Urothelium cell line (cell line): Measurements from ENCODE around the gene HDGF.

Experiments
- DNase-seq: peaks from one replicate; pipeline ENCODE4 v3.0.0; 2011; ENCODE audit warnings: low spot score, mixed read lengths
- FAIRE-seq: peaks from 2 replicates; lab custom pipeline; 2011; peaks lifted over from hg19 to GRCh38; lab: Jason Lieb, UNC

The HDGF gene

DNA sequence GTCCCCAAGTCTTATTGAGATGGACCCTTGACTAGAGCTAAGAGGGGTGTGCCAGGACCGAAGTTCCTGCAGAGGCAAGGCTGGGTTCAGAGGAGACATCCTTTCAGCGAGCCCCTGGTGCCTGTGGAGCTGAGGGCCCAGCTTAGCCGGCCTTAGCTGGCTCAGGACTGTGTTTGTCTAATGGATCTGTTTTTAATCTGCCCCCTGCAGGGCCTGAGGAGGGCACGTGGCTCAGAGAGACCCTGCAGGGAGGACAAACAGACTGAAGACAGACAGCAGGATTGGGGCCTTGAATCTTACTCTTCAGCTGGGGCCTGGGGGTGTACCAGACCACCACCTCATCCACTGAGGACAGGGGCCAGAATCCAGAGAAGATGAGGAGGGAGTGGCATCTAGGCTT, 47.7 kb downstream of the HDGF start:
- DNase-seq (no peak), FAIRE-seq (no peak)

DNA sequence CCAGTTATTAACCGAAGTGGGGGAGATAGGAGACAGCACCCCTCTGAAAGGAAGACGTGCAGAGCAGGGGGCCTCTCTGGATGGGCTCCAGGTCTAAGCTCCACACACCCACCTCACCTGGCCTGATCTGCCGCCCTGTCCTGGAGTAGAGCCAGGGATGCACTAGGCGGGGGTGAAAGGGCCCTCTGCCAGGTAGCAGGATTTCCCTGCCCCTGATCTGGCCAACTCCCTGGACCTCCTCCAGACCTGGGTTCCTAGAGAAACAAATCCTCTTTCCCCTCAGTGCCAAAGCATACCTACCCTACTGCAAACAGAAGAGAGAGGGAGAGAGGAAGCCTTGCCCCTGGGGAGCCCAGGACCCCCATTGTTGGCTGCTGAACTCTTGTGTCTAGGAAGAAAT, 48.1 kb downstream of the HDGF start:
- DNase-seq (no peak), FAIRE-seq (no peak)

DNA sequence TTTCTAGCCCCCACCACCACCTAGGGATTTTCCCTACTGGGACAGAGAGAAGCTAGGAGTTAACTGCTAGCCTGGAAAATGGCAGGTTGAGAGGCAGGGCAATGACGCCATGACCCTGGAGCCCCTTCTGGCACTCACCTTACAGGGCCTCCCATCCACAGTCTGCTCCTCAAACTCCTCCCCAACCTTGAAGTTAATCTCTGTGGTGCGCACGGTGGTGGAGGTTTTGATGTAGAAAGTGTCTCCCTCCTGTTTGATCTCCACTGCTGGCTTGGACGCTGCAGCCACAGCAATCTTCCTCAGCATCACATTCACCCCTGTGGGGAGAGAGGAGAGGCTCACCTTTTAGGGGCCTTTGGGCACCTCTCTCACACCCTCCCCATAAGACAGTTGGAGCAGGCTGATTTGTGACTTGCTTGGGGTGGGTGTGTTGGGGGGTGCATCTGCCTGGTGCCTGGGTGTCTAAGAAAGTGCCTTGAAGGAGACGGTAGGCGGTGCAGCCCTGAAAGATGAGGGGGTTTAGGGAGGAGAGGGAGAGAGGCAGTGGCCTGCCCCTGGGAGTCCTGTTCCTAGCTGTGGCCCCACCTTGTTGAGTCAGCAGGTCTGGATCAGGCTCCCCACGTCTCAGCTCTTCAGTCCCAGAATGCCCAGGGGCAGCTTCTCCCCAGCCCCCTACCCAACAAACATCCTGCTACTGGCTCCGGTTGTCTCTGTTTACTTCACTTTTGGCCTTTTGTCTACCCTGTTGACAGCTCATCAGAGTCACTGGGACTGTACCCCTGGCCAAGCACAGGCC, 50.5 kb downstream of the HDGF start:
- DNase-seq (no peak), FAIRE-seq (no peak)

DNA sequence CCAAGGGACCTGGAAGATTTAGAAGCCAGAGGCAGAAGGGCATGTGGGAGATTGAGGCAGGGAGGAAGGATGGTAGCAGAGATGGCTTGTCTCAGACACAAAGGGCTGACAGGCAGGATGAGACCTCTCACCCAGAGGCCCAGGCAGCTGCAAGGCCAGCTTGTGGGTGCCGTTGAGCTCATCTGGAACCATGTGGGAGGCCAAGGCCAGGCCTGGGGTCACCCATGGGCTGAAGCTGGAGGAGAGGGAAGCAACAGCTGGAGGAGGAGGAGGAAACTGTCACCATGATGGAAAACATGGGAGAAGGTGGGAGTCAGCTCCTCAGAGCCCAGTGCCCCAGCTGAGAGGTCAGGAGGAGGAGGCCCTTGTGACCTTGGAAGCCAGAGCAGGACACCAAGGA, 52.5 kb downstream of the HDGF start:
- DNase-seq (no peak), FAIRE-seq (no peak)

DNA sequence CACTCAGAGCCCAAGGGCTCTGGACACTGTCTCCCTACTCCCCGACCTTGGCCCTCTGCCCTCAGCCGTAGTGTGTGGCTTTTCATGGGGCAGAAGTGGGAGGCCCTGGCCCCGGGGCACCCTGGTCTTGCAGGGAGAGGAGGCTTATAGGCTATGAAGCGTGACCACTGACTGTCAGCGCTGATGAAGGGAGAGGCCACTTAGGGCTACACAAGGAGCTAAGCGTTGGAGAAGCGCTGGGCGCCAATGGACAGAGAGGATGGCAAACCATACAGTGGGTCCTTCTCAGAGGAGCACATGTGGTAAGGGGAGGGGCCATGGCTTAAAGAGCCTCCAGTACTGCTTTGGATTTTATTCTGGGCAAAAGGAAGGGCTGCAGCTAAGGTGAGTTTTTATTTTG, 54.0 kb downstream of the HDGF start:
- DNase-seq (no peak), FAIRE-seq (no peak)

DNA sequence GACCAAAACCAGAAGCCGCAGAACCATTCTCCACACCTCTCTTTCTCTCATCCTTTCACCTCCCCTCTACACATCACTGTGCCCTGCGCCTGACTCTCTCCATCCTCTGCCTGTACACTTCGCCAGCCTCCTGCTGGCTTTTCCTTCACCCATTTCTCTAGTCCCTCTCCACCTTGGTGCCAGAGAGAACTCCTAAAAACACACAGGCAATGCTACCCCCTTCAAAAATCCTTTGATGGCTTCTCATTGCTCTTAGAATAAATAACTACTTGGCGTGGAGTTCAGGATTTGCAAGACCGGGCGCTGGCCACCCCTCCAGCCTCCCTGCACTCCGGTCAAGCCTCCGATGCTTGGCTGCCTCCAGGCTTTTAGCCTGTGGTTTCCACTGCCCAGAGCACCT, 54.7 kb downstream of the HDGF start:
- DNase-seq (no peak), FAIRE-seq (no peak)

DNA sequence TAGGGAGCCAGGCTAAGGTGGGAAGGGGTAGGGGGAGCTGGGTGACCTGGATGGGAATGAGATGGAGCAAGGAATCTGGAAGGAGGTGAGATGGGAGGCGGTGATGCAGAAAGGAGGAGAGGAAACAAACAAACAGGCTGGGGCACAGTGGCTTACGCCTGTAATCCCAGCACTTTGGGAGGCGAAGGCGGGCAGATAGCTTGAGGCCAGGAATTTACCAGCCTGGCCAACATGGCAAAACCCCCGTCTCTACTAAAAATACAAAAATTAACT, 56.8 kb downstream of the HDGF start:
- no peak for FAIRE-seq
- no peak for DNase-seq

DNA sequence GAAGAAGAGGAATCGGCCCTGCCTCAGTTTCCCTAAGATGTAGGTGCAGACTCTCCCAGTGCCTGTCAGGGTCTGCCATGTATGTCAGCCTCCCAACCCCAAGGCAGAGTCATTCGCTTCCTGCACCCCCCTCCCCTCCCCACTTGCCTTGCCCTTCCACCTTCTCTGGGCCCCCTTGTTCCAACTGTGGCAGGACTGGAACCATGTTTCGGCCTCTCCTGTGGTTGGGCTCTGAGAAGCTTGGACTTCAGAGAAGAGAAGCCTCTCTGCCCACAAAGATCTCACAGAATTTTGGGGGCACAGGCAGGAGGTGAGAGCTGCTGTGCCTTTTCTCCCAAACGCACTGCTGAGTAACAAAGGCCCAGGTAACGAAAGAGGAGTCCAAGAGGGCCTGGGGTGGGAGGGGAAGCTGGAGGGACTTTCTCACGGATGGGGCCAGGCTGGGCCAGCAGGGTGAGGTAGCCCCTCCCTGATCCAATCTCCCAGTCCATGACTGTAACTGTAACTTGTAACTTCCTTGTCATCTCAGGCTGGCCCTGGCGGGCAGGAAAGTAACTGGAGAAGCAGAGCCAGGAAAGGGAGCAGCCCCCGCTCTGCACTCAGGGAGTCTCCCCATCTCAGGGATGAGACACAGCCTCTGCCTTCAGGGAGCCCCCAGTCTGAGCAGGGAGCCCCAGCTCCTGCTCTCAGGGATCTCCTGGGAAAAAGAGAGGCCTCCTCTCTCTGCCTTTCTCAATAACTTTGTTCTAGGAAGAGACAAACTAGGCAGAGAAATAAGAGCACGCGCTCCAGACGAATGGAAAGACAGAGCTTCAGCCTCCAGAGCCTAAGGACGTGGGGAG, 57.4 kb downstream of the HDGF start:
- no peak for FAIRE-seq
- DNase-seq: no peak

DNA sequence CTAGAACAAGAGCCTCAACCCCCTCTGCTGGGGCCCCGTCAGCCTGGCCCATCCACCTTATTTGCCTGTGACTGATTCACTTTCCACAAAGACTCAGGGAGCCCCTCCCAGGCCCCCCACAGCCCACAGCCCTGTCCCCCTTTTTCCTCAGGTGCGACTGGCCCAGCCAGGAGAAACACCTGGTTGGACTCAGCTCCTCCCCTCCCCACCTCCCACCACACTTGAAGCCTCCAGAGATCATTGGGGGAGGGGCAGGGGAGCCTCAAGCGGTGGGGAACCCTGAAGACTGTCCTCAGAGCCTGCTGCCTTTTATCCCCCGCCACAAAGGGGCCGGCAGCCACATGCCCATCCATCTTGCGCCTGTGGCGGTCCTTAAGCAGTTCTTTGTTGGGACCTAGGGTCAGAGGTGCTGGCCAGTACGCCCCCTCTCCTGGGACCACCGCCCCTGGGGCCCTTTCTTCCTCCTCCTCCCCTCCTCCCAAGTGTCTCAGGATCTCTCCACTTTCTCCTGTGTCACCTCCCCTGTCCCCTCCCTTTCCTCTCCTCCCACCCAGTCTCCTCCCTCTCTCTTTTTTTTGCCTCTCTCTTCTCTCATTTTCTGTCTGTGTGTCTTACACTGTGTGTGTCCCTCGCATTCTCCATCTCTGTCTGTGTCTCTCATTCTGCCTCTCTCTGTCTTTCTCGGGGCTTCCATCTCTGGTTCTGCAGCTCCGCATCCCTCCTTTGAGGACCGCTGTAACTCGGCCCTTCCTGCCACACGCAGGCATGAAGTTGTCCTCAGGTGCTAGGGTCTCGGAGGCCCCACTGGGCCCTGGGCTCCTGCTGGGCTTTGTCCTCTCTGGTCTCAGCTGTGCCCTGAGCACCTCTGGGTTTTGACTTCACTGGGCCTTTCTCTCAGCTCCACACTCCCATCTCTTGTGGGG, 58.3 kb downstream of the HDGF start:
- DNase-seq (no peak), FAIRE-seq (no peak)

DNA sequence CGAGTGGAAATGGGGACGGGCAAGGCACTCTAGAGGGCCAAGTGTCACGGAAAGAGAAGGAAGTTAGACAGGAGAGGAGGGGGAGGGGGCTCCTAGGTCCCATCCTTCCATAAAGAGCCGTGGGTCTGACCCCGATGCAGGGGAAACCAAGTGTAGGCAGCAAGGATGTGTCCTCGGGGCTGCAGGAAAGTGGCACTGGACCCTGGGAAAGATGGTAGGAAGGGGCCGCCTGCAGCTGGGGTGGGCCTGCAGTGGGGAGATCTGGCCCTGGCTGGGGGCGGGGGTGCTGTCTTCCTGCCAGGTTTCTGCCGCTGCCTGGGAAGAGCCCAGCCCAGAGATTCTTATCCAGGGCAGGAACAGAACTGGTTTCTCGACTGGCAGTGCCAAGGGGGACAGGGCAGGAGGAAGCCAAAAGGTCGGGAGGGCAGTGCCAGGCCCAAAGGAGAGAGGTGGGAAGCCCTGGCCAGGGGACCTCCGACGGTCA, 59.0 kb downstream of the HDGF start:
- DNase-seq (no peak), FAIRE-seq (no peak)
